GM12878 (cell line): ENCODE measurements around the gene SERPINB10. TPM values are rescaled to one million over a fixed set of nuclear protein-coding genes. Genes with fewer than 3 reads are reported as not detected.

Experiments
- ATAC-seq: fragments of 200-7000 bp; cut with Tn5 transposase; 3 replicates; pipeline ENCODE4 v1.9.1; 2020; ENCODE audit warnings: mild to moderate bottlenecking, moderate library complexity
- BruUV-seq: library from RNA; stranded (reverse); fragments of 400-500 nt; replicated peaks from 2 replicates; lab custom pipeline; 2021; lab: Mats Ljungman, UMichigan
- CTCF ChIA-PET: fragments of 300-600 bp; sonication (Branson Sonifier 250); formaldehyde crosslinking; extraction: SDS; loops from one replicate; lab custom pipeline; 2021; ENCODE audit warnings: inconsistent platforms; lab: Yijun Ruan, JAX
- POLR2A ChIA-PET: fragments of 350-600 bp; formaldehyde crosslinking; extraction: SDS; loops from one replicate; lab custom pipeline; 2021; ENCODE audit warnings: inconsistent platforms; lab: Charles Lee
- RAD21 ChIA-PET: fragments of 300-600 bp; sonication (Branson Sonifier 250); formaldehyde crosslinking; loops from one replicate; lab custom pipeline; 2023; ENCODE audit warnings: antibody characterized with exemption; ENCODE audit not compliant: unreplicated experiment; lab: Charles Lee
- SMC1A ChIA-PET: fragments of 300-600 bp; sonication (Branson Sonifier 250); formaldehyde crosslinking; loops from one replicate; lab custom pipeline; 2023; ENCODE audit not compliant: unreplicated experiment, uncharacterized antibody; lab: Charles Lee
- DNase-seq: peaks from one replicate; pipeline ENCODE4 v3.0.0-alpha.2; 2011; ENCODE audit warnings: low read depth, low spot score
- FAIRE-seq: peaks from 3 replicates; lab custom pipeline; 2011; peaks lifted over from hg19 to GRCh38; lab: Jason Lieb, UNC
- H2AFZ ChIP-seq: 2 replicates; pipeline ENCODE4 v1.6.0; 2011; ENCODE audit warnings: low read depth, low read length, control low read depth; ENCODE audit not compliant: control insufficient read depth
- H3K27ac ChIP-seq: 2 replicates; pipeline ENCODE4 v1.5.1; 2011; ENCODE audit warnings: control low read depth; ENCODE audit not compliant: control insufficient read depth, insufficient read depth
- H3K27me3 ChIP-seq, 2 experiments: replicated peaks in 1 of 2; 2 replicates each; pipeline versions ENCODE4 v1.6.0 to v1.6.1; 2011; ENCODE audit warnings: low read length in 1 of 2; ENCODE audit not compliant: control insufficient read depth in 2 of 2, insufficient read depth in 2 of 2
- H3K36me3 ChIP-seq, 2 experiments: 2 replicates each; pipeline ENCODE4 v1.5.1; 2011; ENCODE audit warnings: low read length in 1 of 2; ENCODE audit not compliant: control insufficient read depth in 2 of 2, insufficient read depth in 2 of 2
- H3K4me1 ChIP-seq: 2 replicates; pipeline ENCODE4 v1.6.1; 2011; ENCODE audit warnings: mild to moderate bottlenecking, low read length, moderate library complexity, mixed read lengths; ENCODE audit not compliant: control insufficient read depth, insufficient read depth
- H3K4me2 ChIP-seq: 2 replicates; pipeline ENCODE4 v1.6.0; 2011; ENCODE audit warnings: control low read depth; ENCODE audit not compliant: control insufficient read depth, insufficient read depth
- H3K4me3 ChIP-seq: fragments of 200-600 bp; sonication (generic); 2 replicates; pipeline ENCODE4 v1.5.1; 2016
- H3K79me2 ChIP-seq: 2 replicates; pipeline ENCODE4 v1.6.0; 2011; ENCODE audit warnings: low read length; ENCODE audit not compliant: control insufficient read depth, insufficient read depth
- H3K9ac ChIP-seq: 2 replicates; pipeline ENCODE4 v1.8.0; 2011; ENCODE audit warnings: low read length, control low read depth, mixed read lengths; ENCODE audit not compliant: control insufficient read depth, insufficient read depth
- H3K9me3 ChIP-seq: replicated peaks from 3 replicates; pipeline ENCODE4 v1.5.1; 2011; ENCODE audit warnings: mild to moderate bottlenecking, low read length; ENCODE audit not compliant: control insufficient read depth, insufficient read depth
- H4K20me1 ChIP-seq: 2 replicates; pipeline ENCODE4 v1.6.0; 2011; ENCODE audit not compliant: control insufficient read depth, insufficient read depth
- CBFB ChIP-seq: IDR thresholded peaks from 2 replicates; pipeline ENCODE4 v1.6.1; 2016; ENCODE audit warnings: antibody characterized with exemption, low read depth
- DPF2 ChIP-seq: fragments of 450-650 bp; IDR thresholded peaks from 2 replicates; pipeline ENCODE4 v1.6.1; 2017; ENCODE audit warnings: mild to moderate bottlenecking
- EED ChIP-seq: sonication (generic); IDR thresholded peaks from 2 replicates; pipeline ENCODE4 v1.6.1; 2016; ENCODE audit warnings: antibody characterized with exemption, low read depth
- ELK1 ChIP-seq: IDR thresholded peaks from 2 replicates; pipeline ENCODE4 v1.6.1; 2012; ENCODE audit warnings: low read depth, low read length, improper control_type of control experiment
- EZH2 ChIP-seq: IDR thresholded peaks from 2 replicates; pipeline ENCODE4 v1.6.1; 2012; ENCODE audit warnings: low read depth, mild to moderate bottlenecking, control low read depth, inconsistent platforms, low read length, borderline replicate concordance; ENCODE audit not compliant: control insufficient read depth
- GATAD2B ChIP-seq: fragments of 450-650 bp; conservative IDR thresholded peaks from 2 replicates; pipeline ENCODE4 v1.6.1; 2017; ENCODE audit warnings: low read depth, mild to moderate bottlenecking, moderate library complexity
- HDAC6 ChIP-seq: fragments of 200-600 bp; sonication (generic); IDR thresholded peaks from one replicate; pipeline ENCODE4 v1.8.0; 2017; ENCODE audit warnings: antibody characterized with exemption; ENCODE audit not compliant: unreplicated experiment
- HSF1 ChIP-seq: fragments of 150-350 bp; IDR thresholded peaks from 2 replicates; pipeline ENCODE4 v1.6.1; 2014; ENCODE audit warnings: mild to moderate bottlenecking, low read depth, low read length
- NFIC ChIP-seq: IDR thresholded peaks from 2 replicates; pipeline ENCODE4 v1.6.1; 2012; ENCODE audit warnings: low read depth, mild to moderate bottlenecking, inconsistent platforms, low read length, moderate library complexity
- NFYA ChIP-seq: IDR thresholded peaks from 2 replicates; pipeline ENCODE4 v1.6.1; 2011; ENCODE audit warnings: low read depth, mild to moderate bottlenecking, low read length, improper control_type of control experiment, borderline replicate concordance
- PAX5 ChIP-seq: IDR thresholded peaks from 2 replicates; pipeline ENCODE4 v1.6.1; 2011; ENCODE audit warnings: low read depth, low read length, borderline replicate concordance
- RAD51 ChIP-seq: fragments of 450-650 bp; IDR thresholded peaks from 2 replicates; pipeline ENCODE4 v1.6.1; 2016; ENCODE audit warnings: moderate library complexity, mild to moderate bottlenecking, inconsistent platforms
- SMAD1 ChIP-seq: fragments of 450-650 bp; IDR thresholded peaks from 2 replicates; pipeline ENCODE4 v1.6.1; 2018; ENCODE audit warnings: mild to moderate bottlenecking, low read depth; ENCODE audit not compliant: partially characterized antibody
- SRF ChIP-seq, 2 experiments: IDR thresholded peaks; 2 replicates each; pipeline ENCODE4 v1.6.1; 2011; ENCODE audit warnings: low read depth in 2 of 2, low read length in 2 of 2, mild to moderate bottlenecking in 1 of 2, moderate library complexity in 1 of 2
- SUZ12 ChIP-seq: fragments of 200-600 bp; sonication (generic); IDR thresholded peaks from one replicate; pipeline ENCODE4 v1.6.1; 2018; ENCODE audit warnings: antibody characterized with exemption, mild to moderate bottlenecking; ENCODE audit not compliant: unreplicated experiment
- TCF7 ChIP-seq: IDR thresholded peaks from 2 replicates; pipeline ENCODE4 v1.6.1; 2014; ENCODE audit warnings: antibody characterized with exemption, borderline replicate concordance
- ZNF207 ChIP-seq: fragments of 450-650 bp; IDR thresholded peaks from 2 replicates; pipeline ENCODE4 v1.6.1; 2014; ENCODE audit warnings: antibody characterized with exemption, mild to moderate bottlenecking, borderline replicate concordance
- ZNF24 ChIP-seq: fragments of 450-650 bp; IDR thresholded peaks from 2 replicates; pipeline ENCODE4 v1.6.1; 2017; ENCODE audit warnings: antibody characterized with exemption, mild to moderate bottlenecking
- ZSCAN29 ChIP-seq: fragments of 450-650 bp; IDR thresholded peaks from 2 replicates; pipeline ENCODE4 v1.6.1; 2017; ENCODE audit warnings: mild to moderate bottlenecking, moderate library complexity
- ZZZ3 ChIP-seq: IDR thresholded peaks from 2 replicates; pipeline ENCODE4 v1.6.1; 2011; ENCODE audit warnings: low read depth; ENCODE audit not compliant: control insufficient read depth, insufficient read length
- WGBS: methylation state at CpG from one replicate; pipeline ENCODE4 v1.1.6; 2016; ENCODE audit warnings: low lambda C conversion rate; ENCODE audit not compliant: insufficient replicate concordance, insufficient coverage; ENCODE audit errors: missing lambda C conversion rate; 5-methylcytosine and 5-hydroxymethylcytosine counted together
- in situ Hi-C: fragments of 300-500 bp; cut with MboI; formaldehyde crosslinking; loops from 9 replicates; pipeline ENCODE4 v1.14.3; 2018; ENCODE audit warnings: mixed read lengths
- intact Hi-C: fragments of 100-400 bp; cut with micrococcal nuclease; formaldehyde crosslinking; loops from one replicate; pipeline ENCODE4 v1.14.2; 2022; ENCODE audit not compliant: unreplicated experiment
- polyA plus RNA-seq, 11 experiments: library from polyadenylated mRNA; depleted of rRNA in 4 of 11; unstranded in 6 of 11; stranded (reverse) in 5 of 11; fragments of >200 nt; fragmentation: Nextera tagmentation in 4 of 11; fragmentation: Illumina TruSeq in 1 of 11; extraction: Ambion mirVana in 4 of 11; extraction: Trizol in 1 of 11; gene quantifications; 1 replicate in 1 of 11; 2 replicates in 10 of 11; pipeline versions ENCODE4 v1.2.1 to v1.2.3, GENCODE V29; 2011 to 2016; ENCODE audit warnings: inconsistent platforms in 2 of 11, missing spikeins in 2 of 11, low read depth in 1 of 11
- total RNA-seq, 4 experiments: library from RNA; depleted of rRNA in 3 of 4; stranded (reverse); fragments of >200 nt in 3 of 4; fragmentation: Illumina TruSeq in 1 of 4; extraction: Trizol in 1 of 4; gene quantifications; 2 replicates each; pipeline versions ENCODE4 v1.2.1 to v1.2.3, GENCODE V29; 2013 to 2021

SERPINB10 gene
- total and polyA plus RNA-seq, 10 of the 15 experiments (the other 5 are each of a cell fraction or from before 2014, with no cell fraction given): 12.0 to 83.5 (median 24.1) TPM

- H4K20me1 ChIP-seq: no peaks in the 10 kb centered on the region
- no peak overlapping the region for H3K27ac ChIP-seq
- no peak overlapping the region for H3K4me2 ChIP-seq
- 93% methylated on average over 2 of the region's 2 CpGs for WGBS
- FAIRE-seq: no peak
- CTCF ChIA-PET: interaction anchor here (1.0 to 5.4 kb wide), 5 partner anchors 11 to 58 kb away, joined by 5 to 47 read pairs (median 8); no protein-coding TSS in a partner anchor
- no peaks in the 10 kb centered on the region; the same call in 2 of the 3 replicates for H3K9me3 ChIP-seq
- ATAC-seq: peak; percentile 13
- intact Hi-C loops: no loop called here
- no peaks in the 10 kb centered on the region for H3K79me2 ChIP-seq
- no peaks in the 10 kb centered on the region for H3K36me3 ChIP-seq
- RAD21 ChIA-PET: interaction anchor here (1.5 to 3.1 kb wide), 2 partner anchors 11 to 31 kb away, joined by 4 to 16 read pairs; no protein-coding TSS in a partner anchor
- peaks cover 4% of the 10 kb centered on the region; the same call in 1 of the 2 replicates for H3K4me1 ChIP-seq
- POLR2A ChIA-PET: no interaction called here
- SMC1A ChIA-PET: interaction anchor here (1.1 to 3.4 kb wide), 5 partner anchors 9 to 31 kb away, joined by 3 to 22 read pairs (median 5); partner anchors contain the start of gene SERPINB2
- BruUV-seq: no TSS peak
- no peak overlapping the region for H3K9ac ChIP-seq
- no peak for DNase-seq
- H3K4me3 ChIP-seq: no peak overlapping the region
- in situ Hi-C loops: no loop called here
- H3K27me3 ChIP-seq: no peaks in the 10 kb centered on the region
- H2AFZ ChIP-seq: peak overlapping the region; percentile 18; the same call in 1 of the 2 replicates
- TF ChIP-seq ZSCAN29 (no peak), SMAD1 (no peak), RAD51 (no peak), SUZ12 (no peak), HSF1 (no peak), EZH2 (no peak), ZNF24 (no peak), TCF7 (no peak), ZZZ3 (no peak), ZNF207 (no peak), DPF2 (no peak), SRF (IDR thresholded peaks at IDR 0.05; ENCODE audit: low read depth in 2 of 2, low read length in 2 of 2) (no peak), NFYA (no peak), ELK1 (no peak), CBFB (no peak), GATAD2B (no peak), PAX5 (peak; percentile 20; the same call in 1 of the 2 replicates), EED (0 out of 2 replicates have a peak, but pooled peaks have one; percentile 26), NFIC (peak; percentile 35; the same call in 1 of the 2 replicates), HDAC6 (no peak)
Observed at GRCh38 chr18:63905361-63905760, 2.4 kb upstream of the SERPINB10 start.
